ENCODE results near the gene METTL8. TPM values are rescaled to one million over a fixed set of nuclear protein-coding genes. Genes with fewer than 3 reads are reported as not detected.
"Not testable (repeated sequence)": the region's sequence is repeated elsewhere in the genome, so short reads cannot be mapped to it uniquely, and the experiment has no call there.

Gene METTL8
- total RNA-seq, 1 experiment from 2014 or later, result 27.7 TPM

- intact Hi-C loops (cut with micrococcal nuclease; ENCODE audit: unreplicated experiment) (loop anchor here (1.0 to 5.0 kb wide), 2 partner anchors 259 to 443 kb away; no protein-coding TSS in a partner anchor), in situ Hi-C loops (cut with HindIII; ENCODE audit: low pct_unique_long_range_greater_than_20kb, low sequenced_read_pairs) (no loop called here)
- peaks cover 9% of the 10 kb centered on the region for H3K4me1 ChIP-seq (ENCODE audit: control insufficient read depth, insufficient read depth, low read length)
- TF ChIP-seq CTCF (IDR thresholded peaks at IDR 0.05) (peak; percentile 92), SIN3A (IDR thresholded peaks at IDR 0.05; ENCODE audit: borderline replicate concordance, insufficient read depth, low read depth, low read length) (no peak)
- CTCF ChIA-PET, result interaction anchor here (0.8 to 1.7 kb wide), 5 partner anchors 15 to 443 kb away, joined by 3 to 5 read pairs (median 4); partner anchors contain the start of gene TLK1
- H3K4me3 ChIP-seq (ENCODE audit: low read depth in 2 of 2, low read length in 2 of 2), result no peak overlapping the region
- POLR2A ChIA-PET, result no interaction called here
- no peaks in the 10 kb centered on the region; the same call in 1 of the 2 replicates for H3K36me3 ChIP-seq (ENCODE audit: control insufficient read depth, insufficient read depth, low read length)
- peak overlapping the region; percentile 48; the same call in 1 of the 2 replicates for H3K27ac ChIP-seq (ENCODE audit: low read length)
- no peaks in the 10 kb centered on the region for H3K9me3 ChIP-seq (ENCODE audit: control insufficient read depth, insufficient read depth, low read depth, low read length)
- DNase-seq (ENCODE audit: low read depth, low spot score) (peak; percentile 89), ATAC-seq (peak; percentile 100)
- BruUV-seq (replicated peaks), result no TSS peak
- H3K27me3 ChIP-seq (ENCODE audit: control insufficient read depth, insufficient read depth, low read length), result no peaks in the 10 kb centered on the region
Observed at GRCh38 chr2:171416009-171416926, 17.5 kb downstream of the METTL8 start.

- DNase-seq (ENCODE audit: low read depth, low spot score); H3K9me3 ChIP-seq (ENCODE audit: control insufficient read depth, insufficient read depth, low read depth, low read length); H3K36me3 ChIP-seq (ENCODE audit: control insufficient read depth, insufficient read depth, low read length); POLR2A ChIA-PET; H3K27me3 ChIP-seq (ENCODE audit: control insufficient read depth, insufficient read depth, low read length); CTCF ChIA-PET; H3K4me3 ChIP-seq (ENCODE audit: low read depth in 2 of 2, low read length in 2 of 2); BruUV-seq (replicated peaks); in situ Hi-C loops (cut with HindIII; ENCODE audit: low pct_unique_long_range_greater_than_20kb, low sequenced_read_pairs); H3K27ac ChIP-seq (ENCODE audit: low read length); ATAC-seq: not testable (repeated sequence)
- H3K4me1 ChIP-seq (ENCODE audit: control insufficient read depth, insufficient read depth, low read length), result peaks cover 14% of the 10 kb centered on the region
- intact Hi-C loops (cut with micrococcal nuclease; ENCODE audit: unreplicated experiment), result loop anchor here (5.0 kb wide), 1 partner anchor 257 kb away; no protein-coding TSS in a partner anchor
Observed at GRCh38 chr2:171414645-171415044, 19.1 kb downstream of the METTL8 start.

- DNase-seq (ENCODE audit: low read depth, low spot score) (no peak), ATAC-seq (no peak)
- Histone ChIP-seq H3K27ac (ENCODE audit: low read length) (no peak overlapping the region), H3K4me3 (ENCODE audit: low read depth in 2 of 2, low read length in 2 of 2) (no peak overlapping the region), H3K9me3 (ENCODE audit: control insufficient read depth, insufficient read depth, low read depth, low read length) (no peaks in the 10 kb centered on the region), H3K27me3 (ENCODE audit: control insufficient read depth, insufficient read depth, low read length) (no peaks in the 10 kb centered on the region), H3K36me3 (ENCODE audit: control insufficient read depth, insufficient read depth, low read length) (no peaks in the 10 kb centered on the region), H3K4me1 (ENCODE audit: control insufficient read depth, insufficient read depth, low read length) (peaks cover 14% of the 10 kb centered on the region)
- ChIA-PET CTCF (no interaction called here), POLR2A (interaction anchor here (0.7 kb wide), 2 partner anchors 65 to 441 kb away, joined by 3 to 4 read pairs; no protein-coding TSS in a partner anchor)
- intact Hi-C loops (cut with micrococcal nuclease; ENCODE audit: unreplicated experiment) (no loop called here), in situ Hi-C loops (cut with HindIII; ENCODE audit: low pct_unique_long_range_greater_than_20kb, low sequenced_read_pairs) (no loop called here)
- TF ChIP-seq CTCF (IDR thresholded peaks at IDR 0.05) (no peak), POLR2AphosphoS5 (IDR thresholded peaks at IDR 0.05; ENCODE audit: low read depth, low read length) (no peak), SIN3A (IDR thresholded peaks at IDR 0.05; ENCODE audit: borderline replicate concordance, insufficient read depth, low read depth, low read length) (no peak), TCF7L2 (IDR thresholded peaks at IDR 0.05; ENCODE audit: low read depth, low read length) (no peak)
- no TSS peak for BruUV-seq (replicated peaks)
Observed at GRCh38 chr2:171412571-171413175, 21.1 kb downstream of the METTL8 start.
